COLO668 (cell line): Measurements from ENCODE around the gene PHLPP1.

Experiments
- DNase-seq: peaks from one replicate; lab custom pipeline; 2025; ENCODE audit not compliant: unreplicated experiment; lab: John Stamatoyannopoulos, UW

The PHLPP1 gene

GRCh38 chr18:62844850-62845643, 129.7 kb downstream of the PHLPP1 start:
- no peak for DNase-seq

- DNase-seq: no peak
These were observed 131.0 kb downstream of the PHLPP1 start for GRCh38 chr18:62846313-62846712.

- DNase-seq: no peak
These were observed 131.7 kb downstream of the PHLPP1 start for GRCh38 chr18:62847081-62847480.

GRCh38 chr18:62848946-62849345, 133.6 kb downstream of the PHLPP1 start:
- no peak for DNase-seq

GRCh38 chr18:62850619-62851306, 135.4 kb downstream of the PHLPP1 start:
- DNase-seq: peak; percentile 43

- DNase-seq: no peak
These were observed 137.5 kb downstream of the PHLPP1 start for GRCh38 chr18:62852851-62853250.

GRCh38 chr18:62856294-62856693, 141.0 kb downstream of the PHLPP1 start:
- no peak for DNase-seq

GRCh38 chr18:62857263-62857976, 142.1 kb downstream of the PHLPP1 start:
- no peak for DNase-seq

- no peak for DNase-seq
These were observed 144.7 kb downstream of the PHLPP1 start for GRCh38 chr18:62860062-62860461.

GRCh38 chr18:62862466-62862865, 147.1 kb downstream of the PHLPP1 start:
- DNase-seq: no peak

- no peak for DNase-seq
These were observed 148.2 kb downstream of the PHLPP1 start for GRCh38 chr18:62863579-62864001.

- no peak for DNase-seq
These were observed 150.2 kb downstream of the PHLPP1 start for GRCh38 chr18:62865498-62865897.

- DNase-seq: no peak
These were observed 152.2 kb downstream of the PHLPP1 start for GRCh38 chr18:62867534-62867933.

GRCh38 chr18:62868645-62869044, 153.3 kb downstream of the PHLPP1 start:
- DNase-seq: no peak

GRCh38 chr18:62870643-62871042, 155.3 kb downstream of the PHLPP1 start:
- no peak for DNase-seq

GRCh38 chr18:62875323-62875722, 160.0 kb downstream of the PHLPP1 start:
- DNase-seq: no peak

- DNase-seq: no peak
These were observed 160.8 kb downstream of the PHLPP1 start for GRCh38 chr18:62876111-62876510.

- no peak for DNase-seq
These were observed 161.5 kb downstream of the PHLPP1 start for GRCh38 chr18:62876828-62877227.

- no peak for DNase-seq
These were observed 162.3 kb downstream of the PHLPP1 start for GRCh38 chr18:62877411-62878221.

- DNase-seq: no peak
These were observed 163.0 kb downstream of the PHLPP1 start for GRCh38 chr18:62878305-62878704.

GRCh38 chr18:62880034-62880433, 164.7 kb downstream of the PHLPP1 start:
- no peak for DNase-seq
